BJ (cell line): ENCODE measurements around the gene TAF1L. TPM values are rescaled to one million over a fixed set of nuclear protein-coding genes. Genes with fewer than 3 reads are reported as not detected.
"Not testable (repeated sequence)": the region's sequence is repeated elsewhere in the genome, so short reads cannot be mapped to it uniquely, and the experiment has no call there.

Source experiments
- CTCF ChIA-PET: fragments of 350-600 bp; formaldehyde crosslinking; extraction: SDS; loops from one replicate; lab custom pipeline; 2021; ENCODE audit warnings: antibody characterized with exemption, inconsistent platforms; lab: Yijun Ruan, JAX
- POLR2A ChIA-PET: fragments of 300-600 bp; sonication (Branson Sonifier 250); formaldehyde crosslinking; extraction: SDS; loops from one replicate; lab custom pipeline; 2021; ENCODE audit warnings: antibody characterized with exemption; lab: Charles Lee
- DNase-seq: peaks from one replicate; pipeline ENCODE4 v3.0.0-alpha.2; 2011; ENCODE audit warnings: low read depth
- H3K27me3 ChIP-seq: 2 replicates; pipeline ENCODE4 v1.6.0; 2011; ENCODE audit warnings: low read length; ENCODE audit not compliant: control insufficient read depth, insufficient read depth
- H3K36me3 ChIP-seq: 2 replicates; pipeline ENCODE4 v1.5.1; 2011; ENCODE audit warnings: low read length; ENCODE audit not compliant: control insufficient read depth, insufficient read depth
- H3K4me3 ChIP-seq: 2 replicates; pipeline ENCODE4 v1.5.1; 2011; ENCODE audit warnings: low read depth, mild to moderate bottlenecking, control low read depth, low read length
- polyA plus RNA-seq: library from polyadenylated mRNA; depleted of rRNA; stranded (reverse); fragments of >200 nt; gene quantifications from 2 replicates; pipeline ENCODE4 v1.2.3, GENCODE V29; 2011
- TF ChIP-seq, protein P1 (sequence below): IDR thresholded peaks from 2 replicates; pipeline ENCODE4 v1.5.1; 2011; ENCODE audit warnings: low read depth, mild to moderate bottlenecking, control low read depth, inconsistent platforms, low read length, moderate library complexity; ENCODE audit not compliant: insufficient read depth

TAF1L gene
- polyA plus RNA-seq, 1 experiment: 0.01 TPM

DNA sequence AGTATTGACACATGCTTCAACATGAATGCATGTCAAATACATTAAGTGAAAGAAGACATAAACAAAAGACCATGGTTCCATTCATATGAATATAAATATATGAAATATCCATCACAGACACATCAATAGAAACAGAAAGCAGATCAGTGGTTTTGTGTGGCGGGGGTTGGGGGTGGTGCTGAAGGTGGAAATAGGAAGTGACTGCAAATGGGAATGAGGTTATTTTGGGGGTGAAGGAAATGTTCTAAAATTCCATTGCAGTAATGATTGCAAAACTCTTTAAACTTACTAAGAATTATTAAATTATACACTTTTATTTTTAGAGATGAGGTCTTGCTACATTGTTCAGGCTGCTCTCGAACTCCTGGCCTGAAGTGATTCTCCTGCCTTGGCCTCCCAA is 28.7 kb downstream of the TAF1L start:
- TF ChIP-seq, protein P1, sequence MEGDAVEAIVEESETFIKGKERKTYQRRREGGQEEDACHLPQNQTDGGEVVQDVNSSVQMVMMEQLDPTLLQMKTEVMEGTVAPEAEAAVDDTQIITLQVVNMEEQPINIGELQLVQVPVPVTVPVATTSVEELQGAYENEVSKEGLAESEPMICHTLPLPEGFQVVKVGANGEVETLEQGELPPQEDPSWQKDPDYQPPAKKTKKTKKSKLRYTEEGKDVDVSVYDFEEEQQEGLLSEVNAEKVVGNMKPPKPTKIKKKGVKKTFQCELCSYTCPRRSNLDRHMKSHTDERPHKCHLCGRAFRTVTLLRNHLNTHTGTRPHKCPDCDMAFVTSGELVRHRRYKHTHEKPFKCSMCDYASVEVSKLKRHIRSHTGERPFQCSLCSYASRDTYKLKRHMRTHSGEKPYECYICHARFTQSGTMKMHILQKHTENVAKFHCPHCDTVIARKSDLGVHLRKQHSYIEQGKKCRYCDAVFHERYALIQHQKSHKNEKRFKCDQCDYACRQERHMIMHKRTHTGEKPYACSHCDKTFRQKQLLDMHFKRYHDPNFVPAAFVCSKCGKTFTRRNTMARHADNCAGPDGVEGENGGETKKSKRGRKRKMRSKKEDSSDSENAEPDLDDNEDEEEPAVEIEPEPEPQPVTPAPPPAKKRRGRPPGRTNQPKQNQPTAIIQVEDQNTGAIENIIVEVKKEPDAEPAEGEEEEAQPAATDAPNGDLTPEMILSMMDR: no peak
- Histone ChIP-seq H3K4me3 (no peak overlapping the region), H3K27me3 (no peaks in the 10 kb centered on the region), H3K36me3 (no peaks in the 10 kb centered on the region)
- DNase-seq: no peak
- CTCF ChIA-PET: no interaction called here
- POLR2A ChIA-PET: no interaction called here

DNA sequence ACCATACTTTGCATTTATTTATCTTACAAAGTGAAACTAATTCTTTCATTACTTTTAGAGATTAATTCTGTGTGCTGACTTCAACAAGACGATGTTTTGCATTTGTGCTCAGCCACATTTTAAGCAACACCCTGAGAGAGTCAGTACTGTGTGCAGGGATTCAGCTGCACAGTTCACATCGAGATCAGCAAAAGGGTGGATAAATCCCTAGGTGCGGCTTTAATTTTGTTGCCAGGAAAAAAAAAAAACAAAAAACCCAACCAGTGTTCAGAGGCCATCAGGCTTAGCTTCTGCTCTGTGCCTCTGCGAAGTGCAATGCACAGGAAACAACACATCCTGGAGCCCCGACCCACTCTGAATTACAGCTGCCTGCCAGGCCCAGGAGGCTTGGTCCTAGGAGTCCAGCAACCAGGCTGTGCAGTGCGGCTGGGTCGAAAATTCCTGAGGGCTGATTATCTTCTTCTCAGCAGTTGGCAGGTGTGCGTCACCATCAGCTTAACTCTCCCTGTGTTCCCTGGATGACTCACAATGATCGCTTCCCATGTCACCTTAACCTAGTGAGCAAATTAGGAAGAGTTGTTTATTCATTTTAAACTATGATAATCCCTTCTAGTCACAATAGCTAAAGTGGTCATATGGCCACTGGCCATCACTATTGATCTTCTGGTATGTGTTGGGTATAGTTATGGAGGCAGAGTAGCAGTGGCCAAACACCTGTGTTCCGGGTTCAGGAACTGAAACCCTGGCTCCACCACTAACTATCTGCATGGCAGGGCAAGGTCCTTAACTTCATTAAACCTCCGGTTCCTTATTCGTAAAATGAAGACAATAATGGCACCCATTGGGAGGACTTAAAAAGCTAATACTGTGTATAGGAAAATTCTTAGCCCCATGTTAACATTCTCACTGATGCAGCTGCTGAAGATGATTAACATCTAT is 31.3 kb downstream of the TAF1L start:
- Histone ChIP-seq H3K27me3 (no peaks in the 10 kb centered on the region), H3K36me3 (no peaks in the 10 kb centered on the region), H3K4me3 (no peak overlapping the region)
- ChIA-PET CTCF (interaction anchor here (1.2 to 1.7 kb wide), 2 partner anchors 15 to 22 kb away, joined by 4 to 6 read pairs; no protein-coding TSS in a partner anchor), POLR2A (no interaction called here)
- TF ChIP-seq, protein P1: no peak
- no peak for DNase-seq

DNA sequence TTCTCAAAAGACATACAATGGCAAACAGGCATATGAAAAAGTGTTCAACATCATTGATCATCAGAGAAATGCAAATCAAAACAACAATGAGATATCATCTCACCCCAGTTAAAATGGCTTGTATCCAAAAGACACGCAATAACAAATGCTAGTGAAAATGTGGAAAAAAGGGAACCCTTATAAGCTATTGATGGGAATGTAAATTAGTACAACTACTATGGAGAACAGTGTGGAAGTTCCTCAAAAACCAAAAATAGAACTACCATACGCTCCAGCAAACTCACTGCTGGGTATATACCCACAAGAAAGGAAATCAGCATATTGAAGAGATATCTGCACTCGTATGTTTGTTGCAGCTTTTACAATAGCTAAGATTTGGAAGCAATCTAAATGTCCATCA is 36.4 kb downstream of the TAF1L start:
- DNase-seq, POLR2A ChIA-PET, H3K36me3 ChIP-seq, H3K4me3 ChIP-seq, CTCF ChIA-PET, H3K27me3 ChIP-seq: not testable (repeated sequence)

DNA sequence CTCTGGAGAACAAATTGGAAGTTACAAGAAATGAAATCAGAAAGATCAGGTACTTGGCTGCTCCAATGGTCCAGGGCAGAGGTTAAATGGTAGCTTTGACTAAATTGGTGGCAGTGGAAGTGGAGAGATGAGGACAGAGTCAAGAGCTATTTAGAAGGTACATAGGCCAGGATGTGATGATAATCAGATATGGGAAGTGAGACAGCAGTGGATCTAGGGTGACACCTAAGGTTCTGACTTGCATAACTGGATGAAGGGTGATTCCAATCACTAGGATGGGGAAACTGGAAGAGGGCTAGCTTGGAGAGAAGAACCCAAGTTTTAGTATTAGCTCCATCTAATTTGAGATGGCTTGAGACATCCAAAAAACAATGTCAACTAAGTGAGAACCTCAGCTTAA is 38.5 kb downstream of the TAF1L start:
- Histone ChIP-seq H3K36me3 (no peaks in the 10 kb centered on the region), H3K4me3 (no peak overlapping the region), H3K27me3 (no peaks in the 10 kb centered on the region)
- CTCF ChIA-PET: interaction anchor here (0.7 kb wide), 1 partner anchor 16 kb away, joined by 3 read pairs; no protein-coding TSS in a partner anchor
- no peak for DNase-seq
- POLR2A ChIA-PET: no interaction called here
- TF ChIP-seq, protein P1: no peak

DNA sequence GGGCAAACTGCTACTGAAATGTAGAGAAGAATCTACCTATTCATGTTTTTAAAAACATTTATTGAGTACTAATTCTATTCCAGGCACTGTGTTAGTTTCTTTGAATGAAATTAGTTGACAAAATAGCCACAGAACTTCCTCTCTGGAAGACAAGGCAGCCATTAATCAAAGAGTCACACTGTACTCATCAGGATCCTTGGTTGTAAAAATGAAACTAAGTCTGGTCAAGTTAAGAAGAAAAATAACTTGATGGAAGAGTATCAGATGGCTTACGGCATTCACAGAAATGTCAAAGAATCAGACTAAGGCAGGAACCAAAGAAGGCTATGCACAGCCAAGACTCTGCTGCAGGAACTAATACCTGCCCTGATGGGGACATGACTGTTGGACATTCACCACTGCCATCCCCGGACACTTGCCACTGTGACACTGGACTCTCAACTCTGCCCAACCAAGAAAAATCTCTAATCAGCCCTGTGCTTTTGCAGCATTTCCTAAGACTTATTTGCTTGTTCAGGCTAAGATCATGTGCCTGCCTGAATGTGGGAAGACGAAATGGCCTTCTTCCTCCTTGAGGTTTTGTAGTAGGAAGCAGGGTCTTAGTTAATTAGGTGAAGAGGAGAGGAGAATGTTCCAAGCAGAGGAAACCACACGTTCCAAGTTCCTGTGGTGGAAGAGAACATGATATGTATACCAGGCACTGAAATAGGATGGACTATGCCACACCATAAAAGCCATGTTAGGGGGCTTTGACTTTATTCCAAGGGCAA is 39.2 kb downstream of the TAF1L start:
- Histone ChIP-seq H3K4me3 (no peak overlapping the region), H3K36me3 (no peaks in the 10 kb centered on the region), H3K27me3 (no peaks in the 10 kb centered on the region)
- ChIA-PET CTCF (interaction anchor here (0.7 kb wide), 1 partner anchor 15 kb away, joined by 3 read pairs; no protein-coding TSS in a partner anchor), POLR2A (no interaction called here)
- no peak for DNase-seq
- TF ChIP-seq, protein P1: no peak
